KOPT-K1 (cell line): Measurements from ENCODE around the gene NRXN3.

ENCODE experiments used
- H3K27ac ChIP-seq: fragments of 200-600 bp; sonication (generic); 2 replicates; pipeline ENCODE4 v1.5.1; 2016; ENCODE audit warnings: antibody characterized with exemption, mild to moderate bottlenecking, low read depth, low read length; ENCODE audit not compliant: poor library complexity, severe bottlenecking
- H3K36me3 ChIP-seq: fragments of 200-600 bp; sonication (generic); 2 replicates; pipeline ENCODE4 v1.5.1; 2017; ENCODE audit warnings: antibody characterized with exemption, mild to moderate bottlenecking, low read length, moderate library complexity; ENCODE audit not compliant: insufficient read depth
- H3K9me3 ChIP-seq: fragments of 200-600 bp; sonication (generic); 2 replicates; pipeline ENCODE4 v1.5.1; 2017; ENCODE audit warnings: antibody characterized with exemption, low read length, mild to moderate bottlenecking; ENCODE audit not compliant: insufficient read depth, poor library complexity, severe bottlenecking

NRXN3 gene

GRCh38 chr14:78690836-78691235 lies 520.7 kb downstream of the NRXN3 start:
- no peak overlapping the region for H3K27ac ChIP-seq
- H3K36me3 ChIP-seq = no peaks in the 10 kb centered on the region
- no peaks in the 10 kb centered on the region for H3K9me3 ChIP-seq

DNA sequence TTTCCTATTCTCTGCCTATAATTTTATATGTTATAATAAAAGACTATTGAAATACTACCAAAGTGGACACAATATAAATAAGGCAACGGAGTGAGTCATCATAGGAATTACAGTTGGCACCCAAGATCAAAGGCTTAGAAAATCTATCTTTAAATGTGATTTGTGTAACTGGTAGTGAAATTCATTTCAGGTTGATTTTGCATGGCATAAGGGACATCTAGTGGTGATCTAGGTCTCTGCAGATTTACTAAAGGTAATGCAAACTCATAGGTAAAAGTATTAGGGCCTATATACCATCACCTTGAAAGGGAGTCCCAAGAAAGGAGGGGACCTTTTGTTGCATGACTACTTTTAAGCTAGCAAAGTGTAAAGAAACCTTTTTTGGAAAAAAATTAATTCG lies 527.2 kb downstream of the NRXN3 start:
- H3K27ac ChIP-seq = no peak overlapping the region
- no peaks in the 10 kb centered on the region for H3K9me3 ChIP-seq
- H3K36me3 ChIP-seq = no peaks in the 10 kb centered on the region

DNA sequence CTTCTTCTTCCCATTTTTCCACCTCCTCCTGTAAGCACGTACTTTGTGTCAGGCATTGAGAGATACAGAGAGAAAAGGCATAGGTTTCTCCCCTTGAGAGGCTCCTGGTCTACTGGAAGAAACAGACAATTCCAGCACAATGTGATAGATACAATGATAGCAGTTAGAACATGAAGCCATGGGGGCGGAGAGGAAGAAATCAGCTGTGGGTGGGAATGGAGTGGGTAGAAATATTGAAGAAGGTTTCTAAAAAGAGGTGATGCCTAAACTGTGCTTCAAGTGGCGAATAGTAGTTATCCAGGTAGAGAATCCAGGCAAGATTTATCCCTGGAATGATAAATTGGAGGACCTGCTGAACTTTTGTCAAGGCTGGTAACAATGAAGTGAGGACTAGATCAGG lies 528.8 kb downstream of the NRXN3 start:
- H3K9me3 ChIP-seq = no peaks in the 10 kb centered on the region
- no peak overlapping the region for H3K27ac ChIP-seq
- H3K36me3 ChIP-seq = no peaks in the 10 kb centered on the region

DNA sequence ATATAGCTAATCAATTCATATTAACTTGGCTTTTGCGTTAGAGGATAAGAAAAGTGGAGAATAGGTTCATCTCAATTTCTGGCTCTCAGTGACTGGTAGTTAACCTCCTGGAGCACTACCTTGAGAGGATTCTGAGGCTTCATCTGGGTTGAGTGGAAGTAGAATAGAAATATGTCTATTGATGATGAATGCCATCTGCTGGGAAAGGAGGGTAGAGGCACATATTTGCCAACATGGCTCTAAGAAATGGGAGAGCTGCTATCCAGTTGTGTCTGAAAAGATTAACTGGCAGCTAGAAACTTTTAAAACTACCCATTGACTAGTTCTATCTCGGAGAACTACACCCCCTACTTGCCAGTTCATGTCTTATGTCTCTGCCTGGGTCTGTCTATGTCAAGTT lies 530.1 kb downstream of the NRXN3 start:
- Histone ChIP-seq H3K27ac (no peak overlapping the region), H3K9me3 (no peaks in the 10 kb centered on the region), H3K36me3 (no peaks in the 10 kb centered on the region)

DNA sequence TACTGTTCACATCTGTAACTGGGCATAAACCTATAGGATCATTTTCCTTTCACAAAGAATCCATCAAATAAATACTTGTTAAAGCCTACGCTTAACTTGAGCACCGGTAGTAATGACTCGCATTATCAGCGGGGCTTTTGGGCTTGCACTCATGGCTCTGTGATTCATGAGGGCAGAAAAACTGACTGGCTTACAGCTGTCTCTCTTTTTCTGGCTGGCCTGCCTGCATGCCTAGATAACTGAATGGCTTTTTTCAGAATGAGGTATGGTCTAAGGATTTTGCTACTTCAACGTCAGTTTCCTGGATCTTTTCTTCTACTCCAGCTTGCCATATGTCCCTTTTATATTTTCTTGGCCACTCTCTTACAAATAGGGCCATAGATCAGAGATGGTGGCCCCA lies 531.1 kb downstream of the NRXN3 start:
- Histone ChIP-seq H3K27ac (no peak overlapping the region), H3K36me3 (no peaks in the 10 kb centered on the region), H3K9me3 (no peaks in the 10 kb centered on the region)

GRCh38 chr14:78704965-78705364 lies 534.8 kb downstream of the NRXN3 start:
- H3K27ac ChIP-seq = no peak overlapping the region
- H3K36me3 ChIP-seq = no peaks in the 10 kb centered on the region
- H3K9me3 ChIP-seq = no peaks in the 10 kb centered on the region

DNA sequence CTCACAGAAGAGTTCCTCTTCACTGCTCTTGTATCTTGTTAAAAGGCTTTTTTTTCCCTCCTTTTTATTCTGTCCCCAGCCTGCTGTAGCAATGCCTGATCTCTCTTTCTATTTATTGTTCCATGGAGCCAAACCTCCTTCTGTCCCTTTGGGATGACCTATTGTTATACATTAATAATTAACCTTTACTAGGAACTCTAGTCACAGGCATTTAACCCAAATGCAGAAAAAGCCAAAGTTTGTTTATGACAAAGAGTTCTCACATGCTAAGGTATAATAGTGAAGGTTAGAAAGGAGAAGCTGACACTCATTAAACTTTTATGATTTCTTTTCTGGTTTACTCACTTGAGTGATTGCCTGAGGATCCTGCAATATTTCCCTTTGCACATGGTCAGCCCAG lies 535.8 kb downstream of the NRXN3 start:
- Histone ChIP-seq H3K36me3 (no peaks in the 10 kb centered on the region), H3K27ac (no peak overlapping the region), H3K9me3 (no peaks in the 10 kb centered on the region)

DNA sequence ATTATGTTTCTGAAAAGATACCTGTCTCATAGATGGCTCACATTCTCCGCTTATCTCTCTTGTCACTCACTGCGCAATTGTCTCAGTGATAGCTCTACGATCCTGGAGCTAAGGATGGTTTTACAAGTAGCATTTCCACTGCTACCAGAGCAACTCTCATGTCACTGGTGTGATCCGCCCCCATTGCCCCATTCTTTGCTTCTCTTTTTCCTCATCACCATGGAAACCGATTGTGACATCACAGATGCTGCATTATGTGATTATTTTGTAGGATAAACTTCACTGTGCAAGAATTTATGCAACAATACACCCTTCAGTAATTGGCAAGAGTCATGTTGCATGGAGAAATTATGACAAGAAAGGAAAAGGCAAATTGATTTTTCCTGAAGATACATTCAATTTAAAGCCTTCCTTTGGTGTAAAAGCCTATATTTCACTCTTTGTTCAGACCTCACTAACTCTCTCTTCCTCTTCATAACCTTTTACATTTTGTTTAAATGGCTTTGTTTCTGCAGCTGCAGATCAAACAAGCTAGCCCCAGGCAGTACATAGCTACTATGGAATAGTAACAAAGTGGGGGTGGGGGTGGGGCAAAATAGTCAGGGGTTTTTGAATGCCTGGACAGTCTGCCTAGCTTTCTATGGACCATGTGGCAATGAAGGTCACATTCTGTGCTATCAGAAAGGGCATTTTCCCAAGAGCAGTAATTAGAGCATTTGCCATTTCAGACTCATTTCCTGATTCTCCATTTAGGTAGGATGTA lies 539.8 kb downstream of the NRXN3 start:
- Histone ChIP-seq H3K9me3 (no peaks in the 10 kb centered on the region), H3K27ac (no peak overlapping the region), H3K36me3 (no peaks in the 10 kb centered on the region)

- H3K27ac ChIP-seq = no peak overlapping the region
- H3K36me3 ChIP-seq = no peaks in the 10 kb centered on the region
- no peaks in the 10 kb centered on the region for H3K9me3 ChIP-seq
Observed at GRCh38 chr14:78710963-78711362, 540.8 kb downstream of the NRXN3 start.

DNA sequence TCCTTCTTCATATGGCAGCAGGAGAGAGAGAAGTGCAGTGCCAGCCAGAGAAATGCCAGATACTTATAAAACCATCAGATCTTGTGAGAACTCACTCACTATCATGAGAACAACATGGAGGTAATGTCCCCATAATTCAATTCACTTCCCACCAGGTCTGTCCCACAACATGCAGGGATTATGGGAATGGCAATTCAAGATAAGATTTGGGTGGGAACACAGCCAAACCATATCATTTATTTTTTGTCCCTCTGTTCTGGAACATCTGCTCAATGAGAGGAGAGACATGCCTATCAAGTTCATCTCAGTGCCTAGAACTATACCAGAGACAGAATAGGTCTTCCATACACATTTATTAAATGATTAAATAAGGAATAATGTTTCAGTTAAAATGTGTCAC lies 543.5 kb downstream of the NRXN3 start:
- Histone ChIP-seq H3K9me3 (no peaks in the 10 kb centered on the region), H3K27ac (no peak overlapping the region), H3K36me3 (no peaks in the 10 kb centered on the region)

DNA sequence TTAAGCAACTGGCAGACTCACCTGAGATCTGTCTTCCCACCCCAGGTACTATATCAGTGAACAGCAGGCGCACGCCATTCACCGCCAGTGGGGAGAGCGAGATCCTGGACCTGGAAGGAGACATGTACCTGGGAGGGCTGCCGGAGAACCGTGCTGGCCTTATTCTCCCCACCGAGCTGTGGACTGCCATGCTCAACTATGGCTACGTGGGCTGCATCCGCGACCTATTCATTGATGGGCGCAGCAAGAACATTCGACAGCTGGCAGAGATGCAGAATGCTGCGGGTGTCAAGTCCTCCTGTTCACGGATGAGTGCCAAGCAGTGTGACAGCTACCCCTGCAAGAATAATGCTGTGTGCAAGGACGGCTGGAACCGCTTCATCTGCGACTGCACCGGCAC lies 544.5 kb downstream of the NRXN3 start:
- Histone ChIP-seq H3K9me3 (no peaks in the 10 kb centered on the region), H3K27ac (no peak overlapping the region), H3K36me3 (no peaks in the 10 kb centered on the region)

GRCh38 chr14:78721756-78722480 lies 551.7 kb downstream of the NRXN3 start:
- Histone ChIP-seq H3K36me3 (no peaks in the 10 kb centered on the region), H3K9me3 (no peaks in the 10 kb centered on the region), H3K27ac (no peak overlapping the region)

- H3K36me3 ChIP-seq = no peaks in the 10 kb centered on the region
- H3K27ac ChIP-seq = no peak overlapping the region
- H3K9me3 ChIP-seq = no peaks in the 10 kb centered on the region
Observed at GRCh38 chr14:78725086-78725485, 554.9 kb downstream of the NRXN3 start.

GRCh38 chr14:78737116-78737515 lies 566.9 kb downstream of the NRXN3 start:
- H3K9me3 ChIP-seq = no peaks in the 10 kb centered on the region
- no peak overlapping the region for H3K27ac ChIP-seq
- H3K36me3 ChIP-seq = no peaks in the 10 kb centered on the region

DNA sequence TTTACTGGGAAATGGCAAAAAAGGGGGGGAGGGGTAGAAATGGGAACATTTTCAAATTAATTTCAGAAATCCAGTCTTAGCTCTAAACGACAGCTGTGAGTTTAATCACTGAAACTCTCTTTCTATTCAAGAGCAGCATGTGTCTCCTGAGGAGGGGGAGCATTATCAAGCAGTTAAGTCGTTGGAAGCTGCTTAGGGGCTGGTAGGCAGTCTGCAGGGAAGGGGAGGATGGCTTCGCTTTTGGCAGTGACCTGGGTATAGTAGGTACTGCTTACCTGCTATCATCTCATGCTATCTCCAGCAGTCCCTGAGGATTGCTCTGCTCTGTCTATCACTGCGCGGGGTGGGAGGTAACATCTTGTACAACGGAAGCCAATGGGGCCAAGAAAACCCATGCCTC lies 567.4 kb downstream of the NRXN3 start:
- H3K9me3 ChIP-seq = no peaks in the 10 kb centered on the region
- H3K27ac ChIP-seq = no peak overlapping the region
- no peaks in the 10 kb centered on the region for H3K36me3 ChIP-seq

DNA sequence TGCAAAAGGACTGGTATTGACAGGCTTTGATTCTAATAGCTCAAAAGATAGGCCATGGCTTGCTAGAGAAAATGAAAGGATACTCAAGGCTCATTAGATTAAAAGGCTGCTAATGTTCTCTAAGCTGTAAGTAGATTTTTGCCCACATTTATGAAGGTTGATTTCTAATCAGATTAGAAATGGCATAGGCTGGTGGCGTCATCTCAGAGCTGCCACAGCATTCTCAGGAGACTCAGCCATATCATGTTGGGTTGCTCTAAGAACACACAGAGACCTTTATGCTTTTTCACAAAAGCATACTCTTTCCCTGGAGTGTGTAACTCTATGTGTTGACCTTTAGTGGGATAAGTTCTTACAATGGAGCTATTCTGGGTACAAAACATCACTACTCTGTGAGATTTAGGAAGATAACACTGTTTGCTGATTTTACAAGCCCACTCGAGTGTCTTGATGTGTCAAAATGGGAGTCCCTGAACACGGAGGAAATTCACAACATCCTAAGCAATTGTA lies 576.0 kb downstream of the NRXN3 start:
- no peak overlapping the region for H3K27ac ChIP-seq
- no peaks in the 10 kb centered on the region for H3K9me3 ChIP-seq
- no peaks in the 10 kb centered on the region for H3K36me3 ChIP-seq
